Stromal cell of bone marrow (primary cell): ENCODE measurements around the gene RBM38.

ENCODE experiments used
- DNase-seq: peaks from one replicate; pipeline ENCODE4 v3.0.0-alpha.2; 2012; ENCODE audit warnings: low read depth

The RBM38 gene

GRCh38 chr20:57456116-57456515 lies 64.9 kb downstream of the RBM38 start:
- no peak for DNase-seq

- DNase-seq, result no peak
Measured at GRCh38 chr20:57457243-57458095, 66.3 kb downstream of the RBM38 start.

GRCh38 chr20:57458400-57459160 lies 67.4 kb downstream of the RBM38 start:
- no peak for DNase-seq
